Peyer's patch (tissue), 4 donors: ENCODE data around the gene USPL1.

Experiments
- POLR2A ChIP-seq, 2 donors: fragments of 450-650 bp; IDR thresholded peaks; one replicate each; pipeline ENCODE4 v1.5.1; 2017; ENCODE audit warnings: antibody characterized with exemption in 2 of 2, mild to moderate bottlenecking in 2 of 2, moderate library complexity in 2 of 2
- TF ChIP-seq, protein P1 (sequence below), 6 experiments: fragments of 450-650 bp in 4 of 6; fragments of 200-600 bp in 2 of 6; sonication (generic) in 1 of 6; IDR thresholded peaks; one replicate each; pipeline ENCODE4 v1.5.1; 2017 to 2019; ENCODE audit warnings: antibody characterized with exemption in 6 of 6, mild to moderate bottlenecking in 3 of 6, moderate library complexity in 1 of 6

DNA sequence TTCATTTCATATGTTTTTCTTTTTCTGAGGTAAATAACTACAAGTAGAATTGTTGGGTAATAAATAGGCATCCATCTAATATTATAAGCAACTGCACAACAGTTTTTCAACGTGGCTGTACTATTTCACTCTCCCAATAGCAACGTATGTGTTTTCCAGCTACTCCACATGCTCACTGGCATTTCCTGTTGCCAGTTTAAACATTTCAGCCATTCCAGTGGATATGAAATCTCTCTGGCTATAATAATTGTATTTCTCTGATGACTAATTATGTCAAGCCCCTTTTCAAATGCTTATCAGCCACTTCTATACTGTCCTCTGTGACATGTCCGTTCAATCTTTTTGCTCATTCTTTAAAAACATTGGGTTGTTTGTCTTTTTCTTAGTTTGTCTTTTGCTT lies 90.8 kb downstream of the USPL1 start:
- TF ChIP-seq, protein P1, sequence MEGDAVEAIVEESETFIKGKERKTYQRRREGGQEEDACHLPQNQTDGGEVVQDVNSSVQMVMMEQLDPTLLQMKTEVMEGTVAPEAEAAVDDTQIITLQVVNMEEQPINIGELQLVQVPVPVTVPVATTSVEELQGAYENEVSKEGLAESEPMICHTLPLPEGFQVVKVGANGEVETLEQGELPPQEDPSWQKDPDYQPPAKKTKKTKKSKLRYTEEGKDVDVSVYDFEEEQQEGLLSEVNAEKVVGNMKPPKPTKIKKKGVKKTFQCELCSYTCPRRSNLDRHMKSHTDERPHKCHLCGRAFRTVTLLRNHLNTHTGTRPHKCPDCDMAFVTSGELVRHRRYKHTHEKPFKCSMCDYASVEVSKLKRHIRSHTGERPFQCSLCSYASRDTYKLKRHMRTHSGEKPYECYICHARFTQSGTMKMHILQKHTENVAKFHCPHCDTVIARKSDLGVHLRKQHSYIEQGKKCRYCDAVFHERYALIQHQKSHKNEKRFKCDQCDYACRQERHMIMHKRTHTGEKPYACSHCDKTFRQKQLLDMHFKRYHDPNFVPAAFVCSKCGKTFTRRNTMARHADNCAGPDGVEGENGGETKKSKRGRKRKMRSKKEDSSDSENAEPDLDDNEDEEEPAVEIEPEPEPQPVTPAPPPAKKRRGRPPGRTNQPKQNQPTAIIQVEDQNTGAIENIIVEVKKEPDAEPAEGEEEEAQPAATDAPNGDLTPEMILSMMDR (IDR thresholded peaks at IDR 0.05), result no peak
- no peak for TF ChIP-seq POLR2A (IDR thresholded peaks at IDR 0.05)
